ENCODE data around the gene ANK2. TPM values are rescaled to one million over a fixed set of nuclear protein-coding genes. Genes with fewer than 3 reads are reported as not detected.

Gene ANK2
- total and polyA plus RNA-seq, 4 donors: 1.1 to 61.2 (median 12.5) TPM

- no peak for TF ChIP-seq CTCF (IDR thresholded peaks at IDR 0.05; ENCODE audit: control extremely low read depth, extremely low read depth)
- Histone ChIP-seq H3K4me1 (ENCODE audit: control insufficient read depth in 5 of 5, insufficient read depth in 5 of 5, low read length in 5 of 5) (peaks cover 0 to 31% (median 6%) of the 10 kb centered on the region in 5 donors), H3K36me3 (ENCODE audit: control insufficient read depth in 4 of 4, insufficient read depth in 4 of 4, low read length in 4 of 4) (peaks cover 0 to 6% (median 0%) of the 10 kb centered on the region in 4 donors), H3K9ac (ENCODE audit: insufficient read depth in 1 of 2, low read length in 2 of 2) (no peak overlapping the region), H3K4me3 (no peak overlapping the region), H3K27ac (ENCODE audit: low read depth in 1 of 2, low read length in 1 of 2) (no peak overlapping the region), H3K9me3 (ENCODE audit: control insufficient read depth in 4 of 4, insufficient read depth in 3 of 4, low read length in 3 of 4) (no peaks in the 10 kb centered on the region), H3K27me3 (ENCODE audit: control insufficient read depth in 3 of 3, insufficient read depth in 3 of 3, low read length in 2 of 3) (no peaks in the 10 kb centered on the region)
- WGBS, 2 donors: 89 to 94% methylated on average over 2 of the region's 2 CpGs
- no peak for DNase-seq
- no peak for ATAC-seq (ENCODE audit: insufficient read depth, low FRiP score)
Observed at GRCh38 chr4:113288257-113288656, 238.8 kb downstream of the ANK2 start.

GRCh38 chr4:113288696-113289095 lies 239.2 kb downstream of the ANK2 start:
- H3K4me3 ChIP-seq: no peak overlapping the region

GRCh38 chr4:113289766-113290165 lies 240.3 kb downstream of the ANK2 start:
- H3K4me3 ChIP-seq: no peak overlapping the region
- DNase-seq (peak in 2 of 3 donors; percentile 70), ATAC-seq (ENCODE audit: insufficient read depth, low FRiP score) (no peak)
- no peaks in the 10 kb centered on the region for H3K9me3 ChIP-seq (ENCODE audit: control insufficient read depth in 4 of 4, insufficient read depth in 3 of 4, low read length in 3 of 4)
- no peak for TF ChIP-seq CTCF (IDR thresholded peaks at IDR 0.05; ENCODE audit: control extremely low read depth, extremely low read depth)
- H3K27ac ChIP-seq (ENCODE audit: low read depth in 1 of 2, low read length in 1 of 2): no peak overlapping the region
- peaks cover 0 to 46% (median 6%) of the 10 kb centered on the region in 5 donors for H3K4me1 ChIP-seq (ENCODE audit: control insufficient read depth in 5 of 5, insufficient read depth in 5 of 5, low read length in 5 of 5)
- no peak overlapping the region for H3K9ac ChIP-seq (ENCODE audit: insufficient read depth in 1 of 2, low read length in 2 of 2)
- peaks cover 0 to 4% (median 0%) of the 10 kb centered on the region in 4 donors for H3K36me3 ChIP-seq (ENCODE audit: control insufficient read depth in 4 of 4, insufficient read depth in 4 of 4, low read length in 4 of 4)
- H3K27me3 ChIP-seq (ENCODE audit: control insufficient read depth in 3 of 3, insufficient read depth in 3 of 3, low read length in 2 of 3): no peaks in the 10 kb centered on the region

More at GRCh38 chr4:113288696-113289095, 239.2 kb downstream of the ANK2 start:
- Histone ChIP-seq H3K4me1 (ENCODE audit: control insufficient read depth in 5 of 5, insufficient read depth in 5 of 5, low read length in 5 of 5) (peaks cover 0 to 35% (median 6%) of the 10 kb centered on the region in 5 donors), H3K27ac (ENCODE audit: low read depth in 1 of 2, low read length in 1 of 2) (no peak overlapping the region), H3K27me3 (ENCODE audit: control insufficient read depth in 3 of 3, insufficient read depth in 3 of 3, low read length in 2 of 3) (no peaks in the 10 kb centered on the region), H3K9ac (ENCODE audit: insufficient read depth in 1 of 2, low read length in 2 of 2) (no peak overlapping the region), H3K36me3 (ENCODE audit: control insufficient read depth in 4 of 4, insufficient read depth in 4 of 4, low read length in 4 of 4) (peaks cover 0 to 6% (median 0%) of the 10 kb centered on the region in 4 donors), H3K9me3 (ENCODE audit: control insufficient read depth in 4 of 4, insufficient read depth in 3 of 4, low read length in 3 of 4) (no peaks in the 10 kb centered on the region)
- no peak for TF ChIP-seq CTCF (IDR thresholded peaks at IDR 0.05; ENCODE audit: control extremely low read depth, extremely low read depth)
- DNase-seq (no peak), ATAC-seq (ENCODE audit: insufficient read depth, low FRiP score) (no peak)
- 81 to 90% methylated on average over 4 of the region's 4 CpGs for WGBS, 2 donors

GRCh38 chr4:113290666-113291065 lies 241.2 kb downstream of the ANK2 start:
- H3K36me3 ChIP-seq (ENCODE audit: control insufficient read depth in 4 of 4, insufficient read depth in 4 of 4, low read length in 4 of 4): peaks cover 0 to 4% (median 0%) of the 10 kb centered on the region in 4 donors
- WGBS, 2 donors: 48 to 58% methylated on average over 2 of the region's 2 CpGs
- no peaks in the 10 kb centered on the region for H3K9me3 ChIP-seq (ENCODE audit: control insufficient read depth in 4 of 4, insufficient read depth in 3 of 4, low read length in 3 of 4)
- no peak for ATAC-seq (ENCODE audit: insufficient read depth, low FRiP score)
- no peak overlapping the region for H3K4me3 ChIP-seq
- no peak for DNase-seq
- peaks cover 0 to 55% (median 6%) of the 10 kb centered on the region in 5 donors for H3K4me1 ChIP-seq (ENCODE audit: control insufficient read depth in 5 of 5, insufficient read depth in 5 of 5, low read length in 5 of 5)
- H3K27me3 ChIP-seq (ENCODE audit: control insufficient read depth in 3 of 3, insufficient read depth in 3 of 3, low read length in 2 of 3): no peaks in the 10 kb centered on the region
- H3K27ac ChIP-seq (ENCODE audit: low read depth in 1 of 2, low read length in 1 of 2): no peak overlapping the region
- no peak for TF ChIP-seq CTCF (IDR thresholded peaks at IDR 0.05; ENCODE audit: control extremely low read depth, extremely low read depth)
- H3K9ac ChIP-seq (ENCODE audit: insufficient read depth in 1 of 2, low read length in 2 of 2): no peak overlapping the region
